Stimulated activated CD8-positive, alpha-beta memory T cell treated with anti-CD3 and anti-CD28 coated beads, Interleukin-15, amount 100 ng/mL, for 1 hour (primary cell): Measurements from ENCODE around the gene ENSA.
"Not testable (repeated sequence)": the region's sequence is repeated elsewhere in the genome, so short reads cannot be mapped to it uniquely, and the experiment has no call there.

Experiments used
- DNase-seq: peaks from one replicate; pipeline ENCODE4 v3.0.0-alpha.2; 2020; ENCODE audit warnings: low read depth

Gene ENSA

DNA sequence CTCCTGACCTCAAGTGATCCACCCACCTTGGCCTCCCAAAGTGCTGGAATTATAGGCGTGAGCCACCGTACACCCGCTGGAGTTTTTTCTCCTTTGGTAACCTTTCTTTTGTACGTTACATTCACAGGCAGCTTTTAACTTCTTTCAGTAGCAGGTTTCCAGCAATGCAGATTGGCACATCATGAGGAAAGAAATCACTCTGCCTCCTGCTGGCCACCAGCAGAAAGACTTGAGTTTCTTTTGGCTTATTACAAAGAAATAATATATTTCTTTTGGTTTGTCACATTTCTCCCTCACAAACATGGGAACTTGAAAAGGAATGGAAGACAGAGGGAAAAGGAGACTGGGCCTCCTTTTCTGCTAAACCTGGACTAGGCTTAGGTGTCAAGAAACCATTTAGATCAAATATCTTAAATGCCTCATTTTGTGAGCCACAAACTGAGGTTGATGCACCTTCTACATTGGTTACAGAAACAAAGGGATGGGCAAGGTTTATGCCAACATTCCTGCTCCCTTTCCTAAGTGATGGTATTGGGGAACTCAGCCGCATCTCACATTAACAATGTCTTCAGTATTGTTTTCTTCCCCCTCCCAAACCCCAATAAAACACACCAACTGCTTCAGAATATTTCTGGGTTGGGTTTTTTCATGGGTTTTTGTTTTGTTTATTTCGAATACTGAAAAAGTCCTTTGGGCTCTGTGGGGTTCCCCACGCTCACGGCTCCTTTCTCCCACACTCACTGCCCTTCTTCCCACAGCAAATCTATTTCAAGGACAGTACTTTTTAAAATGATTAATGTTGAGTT, 7.7 kb downstream of the ENSA start:
- DNase-seq, result peak; percentile 47

DNA sequence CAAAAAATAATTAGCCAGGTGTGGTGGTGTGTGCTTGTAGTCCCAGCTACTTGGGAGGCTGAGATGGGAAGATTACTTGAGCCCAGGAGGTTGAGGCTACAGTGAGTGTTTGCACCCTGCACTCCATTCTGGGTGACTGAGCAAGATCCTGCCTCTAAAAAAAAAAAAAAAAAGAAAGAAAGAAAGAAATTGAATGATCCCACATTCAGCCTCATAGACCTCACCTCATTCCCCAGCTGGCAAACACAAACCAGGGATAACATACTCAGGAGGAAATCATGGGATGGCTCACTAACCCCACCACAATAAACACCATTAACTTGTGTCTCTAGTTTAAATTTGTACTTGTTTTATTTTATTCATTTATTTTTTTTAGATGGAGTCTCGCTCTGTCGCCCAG, 8.5 kb downstream of the ENSA start:
- DNase-seq, result no peak

DNA sequence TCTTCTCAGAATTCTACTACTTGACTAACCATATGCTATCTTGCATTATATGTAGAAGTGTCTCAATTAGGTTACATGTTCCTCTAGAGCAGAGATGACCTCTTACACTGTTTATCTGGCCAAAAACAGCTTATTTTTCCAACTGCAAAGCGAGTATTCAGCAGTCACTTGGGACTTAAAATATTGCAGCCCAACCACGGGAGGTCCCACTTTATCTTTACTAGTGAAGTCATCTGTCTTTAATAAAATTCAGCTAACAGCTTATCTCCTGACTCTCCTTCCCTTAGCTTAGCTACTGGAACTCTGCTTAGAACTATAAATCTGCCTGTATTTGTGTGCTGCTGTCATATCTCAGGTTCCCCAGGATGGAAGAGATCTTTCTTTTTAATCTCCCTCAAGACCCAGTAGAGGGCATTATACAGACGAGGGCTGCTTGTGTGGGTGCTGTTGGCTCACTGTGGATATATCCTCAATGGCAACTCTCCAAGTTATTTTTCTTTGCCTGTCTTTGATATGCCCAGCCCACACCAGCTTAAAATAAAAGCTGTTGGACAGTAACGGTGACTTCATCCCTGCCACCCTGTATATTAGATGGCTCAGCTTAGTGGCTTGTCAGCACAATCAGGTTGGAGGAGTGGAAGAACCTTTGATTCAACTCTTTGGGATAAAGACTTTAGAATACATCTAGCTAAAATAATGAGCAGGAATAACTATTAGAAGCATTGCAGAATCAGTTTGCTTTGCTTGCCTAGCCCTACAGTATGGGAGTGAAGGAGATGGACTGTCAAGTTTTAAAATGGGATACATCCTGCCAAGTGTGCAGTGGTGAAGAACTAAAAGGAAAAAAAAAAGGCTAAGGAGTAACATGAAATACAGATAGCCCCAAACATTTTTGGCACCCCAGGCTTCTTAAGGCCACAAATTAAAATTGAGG, 9.6 kb downstream of the ENSA start:
- DNase-seq, result no peak

GRCh38 chr1:150615346-150616201, 13.8 kb downstream of the ENSA start:
- no peak for DNase-seq

GRCh38 chr1:150613061-150613920, 16.1 kb downstream of the ENSA start:
- no peak for DNase-seq

- DNase-seq, result no peak
Measured at GRCh38 chr1:150612014-150612345, 17.4 kb downstream of the ENSA start.

DNA sequence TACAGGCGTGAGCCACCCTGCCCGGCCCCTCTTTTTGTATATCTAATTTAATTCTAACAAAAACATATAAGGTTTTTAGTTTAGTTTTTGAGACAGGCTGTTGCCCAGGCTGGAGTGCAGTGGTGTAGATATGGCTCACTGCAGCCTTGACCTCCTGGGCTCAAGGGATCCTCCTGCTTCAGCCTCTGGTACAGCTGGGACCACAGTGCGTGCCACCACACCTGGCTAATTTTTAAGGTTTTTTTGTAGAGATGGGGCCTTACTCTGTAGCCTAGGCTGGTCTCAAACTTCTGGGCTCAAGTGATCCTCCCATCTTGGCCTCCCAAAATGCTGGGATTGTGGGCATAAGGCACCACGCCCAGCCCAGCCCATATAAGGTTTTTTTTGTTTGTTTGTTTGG, 18.8 kb downstream of the ENSA start:
- DNase-seq, result no peak

DNA sequence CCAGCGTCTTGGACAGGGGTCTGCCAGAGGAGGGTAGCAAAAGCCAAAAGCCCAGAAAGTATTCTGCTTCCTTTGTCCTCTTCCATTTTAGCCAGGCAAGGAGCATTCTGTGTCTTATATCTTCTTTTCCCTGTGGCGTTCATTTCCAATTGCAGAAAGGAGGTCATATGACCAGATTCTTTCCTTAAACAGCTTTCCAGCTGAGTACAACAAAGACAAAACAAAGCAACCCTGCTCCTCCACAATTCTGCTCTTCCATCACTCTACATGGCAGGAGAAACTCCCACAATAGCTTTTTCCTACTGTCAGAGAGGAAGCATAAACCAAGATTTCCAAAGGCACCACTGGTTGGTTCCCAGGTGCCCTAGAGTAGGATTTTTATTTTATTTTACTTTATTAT, 19.7 kb downstream of the ENSA start:
- no peak for DNase-seq

DNA sequence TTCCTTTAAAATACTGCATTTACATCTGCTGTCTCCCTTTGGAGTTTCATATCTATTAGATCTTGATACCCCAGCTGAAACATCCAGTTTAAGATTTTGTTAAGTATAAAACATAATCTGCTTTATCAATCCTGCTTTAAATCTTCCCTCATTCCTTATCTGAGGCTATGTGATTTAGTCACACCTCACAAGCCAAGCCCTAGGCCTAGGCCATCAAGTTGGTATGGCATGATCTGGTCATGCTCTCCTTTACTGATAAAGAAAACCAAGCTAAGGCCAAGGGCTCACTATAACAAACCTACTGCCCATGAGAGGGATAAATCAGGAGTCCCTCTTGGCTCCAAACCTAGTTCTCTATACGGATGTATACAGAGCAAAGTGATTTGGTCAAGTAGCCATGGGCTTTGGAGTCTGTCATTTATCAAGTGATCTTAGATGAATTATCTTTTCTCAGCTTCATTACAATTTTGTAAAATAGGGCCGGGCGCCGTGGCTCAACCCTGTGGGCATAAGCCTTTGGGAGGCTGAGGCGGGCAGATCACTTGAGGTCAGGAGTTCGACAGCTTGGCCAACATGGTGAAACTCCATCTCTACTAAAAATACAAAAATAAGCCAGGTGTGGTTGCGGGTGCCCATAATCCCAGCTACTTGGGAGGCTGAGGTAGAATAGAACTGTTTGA, 22.8 kb downstream of the ENSA start:
- no peak for DNase-seq

DNA sequence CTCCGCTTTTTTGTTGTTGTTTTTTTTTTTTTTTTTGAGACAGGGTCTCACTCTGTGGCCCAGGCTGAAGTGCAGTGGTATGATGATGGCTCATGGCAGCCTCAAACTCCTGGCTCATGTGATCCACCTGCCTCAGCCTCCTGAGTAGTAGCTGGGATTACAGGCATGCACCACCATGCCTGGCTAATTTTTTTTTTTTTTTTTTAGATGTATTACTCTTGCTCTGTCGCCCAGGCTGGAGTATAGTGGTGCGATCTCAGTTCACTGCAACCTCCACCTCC, 24.0 kb downstream of the ENSA start:
- DNase-seq, result not testable (repeated sequence)

GRCh38 chr1:150604226-150604588, 25.2 kb downstream of the ENSA start:
- no peak for DNase-seq

DNA sequence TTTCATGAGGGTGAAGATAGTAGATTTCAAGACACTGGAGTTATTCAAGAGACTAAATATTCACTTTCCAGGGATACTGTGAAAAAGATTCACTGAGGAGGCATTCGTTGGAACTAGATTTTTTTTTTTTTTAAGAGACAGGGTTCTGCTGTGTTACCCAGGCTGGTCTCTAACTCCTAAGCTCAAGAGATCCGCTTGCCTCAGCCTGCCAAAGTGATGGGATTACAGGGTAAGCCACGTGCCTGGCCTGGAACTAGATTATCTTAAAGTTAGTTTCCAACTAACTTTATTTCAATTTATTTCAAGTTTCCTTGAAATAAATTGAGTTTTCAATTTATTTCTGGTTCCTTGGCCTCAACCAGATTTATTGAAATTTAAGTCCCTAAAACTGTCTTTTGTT, 25.7 kb downstream of the ENSA start:
- no peak for DNase-seq

DNA sequence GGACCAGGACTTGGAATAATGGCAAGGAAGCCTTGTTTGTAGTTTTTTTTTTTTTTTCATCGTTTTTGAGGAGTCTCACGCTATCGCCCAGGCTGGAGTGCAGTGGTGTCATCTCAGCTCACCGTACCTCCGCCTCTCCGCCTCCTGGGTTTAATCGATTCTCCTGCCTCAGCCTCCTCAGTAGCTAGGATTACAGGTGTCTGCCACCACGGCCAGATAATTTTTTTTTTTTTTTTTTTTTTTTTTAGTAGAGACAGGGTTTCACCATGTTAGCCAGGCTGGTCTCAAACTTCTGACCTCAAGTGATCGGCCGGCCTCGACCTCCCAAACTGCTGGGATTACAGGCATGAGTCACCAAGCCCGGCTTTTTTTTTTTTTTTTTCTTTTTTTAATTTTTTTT, 27.0 kb downstream of the ENSA start:
- not testable (repeated sequence) for DNase-seq

DNA sequence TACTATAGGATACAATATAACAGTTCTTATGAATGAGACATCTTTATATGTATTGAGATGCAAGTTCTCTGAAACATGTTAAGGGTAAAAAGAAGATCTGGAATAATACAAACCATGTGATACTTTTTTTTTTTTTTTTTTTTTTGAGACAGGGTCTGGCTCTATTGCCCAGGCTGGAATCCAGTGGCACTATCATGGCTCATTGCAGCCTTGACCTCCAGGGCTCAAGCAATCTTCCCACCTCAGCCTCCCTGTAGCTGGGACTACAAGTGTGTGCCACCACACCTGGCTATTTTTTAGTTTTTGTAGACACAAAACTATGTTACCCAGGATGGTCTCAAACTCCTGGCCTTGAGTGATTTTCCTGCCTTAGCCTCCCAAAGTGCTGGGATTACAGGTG, 27.9 kb downstream of the ENSA start:
- no peak for DNase-seq

DNA sequence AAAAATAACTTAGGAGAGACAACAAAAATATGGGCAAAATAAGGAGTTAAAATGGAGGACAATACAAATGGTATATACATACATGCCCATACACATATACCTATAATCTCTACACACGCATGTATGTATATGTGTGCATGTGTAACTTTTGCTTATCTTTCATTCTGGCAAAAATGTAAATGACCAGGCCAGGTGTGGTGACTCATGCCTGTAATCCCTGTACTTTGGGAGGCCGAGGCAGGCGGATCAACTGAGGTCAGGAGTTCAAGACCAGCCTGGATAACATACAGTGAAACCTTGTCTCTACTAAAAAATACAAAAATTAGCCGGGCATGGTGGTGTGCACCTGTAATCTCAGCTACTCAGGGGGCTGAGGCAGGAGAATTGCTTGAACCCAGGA, 31.1 kb downstream of the ENSA start:
- DNase-seq, result not testable (repeated sequence)

DNA sequence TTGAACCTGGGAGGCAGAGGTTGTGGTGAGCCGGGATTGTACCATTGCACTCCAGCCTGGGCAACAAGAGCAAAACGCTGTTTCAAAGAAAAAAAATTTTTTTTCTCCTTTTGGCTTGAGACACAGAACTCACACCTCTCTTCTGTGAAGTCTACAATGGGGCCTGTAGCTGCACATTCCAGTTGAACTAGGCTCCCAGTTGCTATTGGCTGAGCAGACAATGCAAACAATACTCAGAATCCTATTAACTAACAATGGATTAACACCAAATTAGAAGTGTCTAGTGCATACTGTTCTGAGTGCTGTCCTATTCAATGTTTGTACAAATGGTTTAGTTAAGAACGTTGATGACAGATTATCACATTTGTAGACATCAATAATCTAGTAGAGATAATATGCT, 32.4 kb downstream of the ENSA start:
- no peak for DNase-seq

- no peak for DNase-seq
Measured at GRCh38 chr1:150596095-150596892, 33.1 kb downstream of the ENSA start.

GRCh38 chr1:150582371-150582770, 47.0 kb downstream of the ENSA start:
- DNase-seq, result no peak

GRCh38 chr1:150581962-150582361, 47.5 kb downstream of the ENSA start:
- not testable (repeated sequence) for DNase-seq

DNA sequence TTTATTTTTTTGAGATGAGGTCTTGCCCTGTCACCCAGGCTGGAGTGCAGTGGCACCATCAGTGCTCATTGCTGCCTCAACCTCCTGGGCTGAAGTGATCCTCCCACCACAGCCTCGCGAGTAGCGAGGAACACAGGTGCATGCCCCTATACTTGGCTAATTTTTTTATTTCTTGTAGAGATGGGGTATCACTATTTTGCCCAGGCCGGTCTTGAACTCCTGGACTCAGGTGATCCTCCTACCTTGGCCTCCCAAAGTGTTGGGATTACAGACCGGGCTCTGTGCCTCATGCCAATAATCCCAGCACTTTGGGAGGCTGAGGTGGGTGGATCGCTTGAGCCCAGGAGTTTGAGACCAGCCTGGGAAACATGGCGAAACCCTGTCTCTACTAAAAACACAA, 48.0 kb downstream of the ENSA start:
- DNase-seq, result not testable (repeated sequence)
